ENCODE results near the gene TOM1L2.

Gene TOM1L2

DNA sequence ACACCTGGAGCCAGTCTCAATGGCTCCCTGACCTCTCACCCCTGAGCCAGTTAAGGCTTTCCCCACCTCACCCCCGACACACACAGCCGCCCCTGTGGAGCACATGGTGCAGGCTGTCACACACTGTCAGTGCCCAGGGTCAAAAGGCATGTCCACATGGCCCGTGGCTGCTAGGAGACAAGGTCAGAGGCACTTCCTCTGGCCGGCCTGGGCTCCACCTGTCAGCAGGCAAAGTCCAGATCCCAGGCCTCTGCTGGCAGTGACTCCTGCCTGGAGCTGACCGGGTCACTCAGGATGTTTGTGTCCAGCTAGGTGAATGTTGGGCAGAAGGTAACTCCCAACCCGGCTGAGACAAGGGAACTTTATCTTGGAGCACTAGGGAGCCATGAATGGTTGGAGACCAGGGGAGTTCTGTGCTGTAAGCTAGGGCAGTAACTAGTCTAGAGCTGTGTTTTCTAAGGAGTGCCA, 141.4 kb downstream of the TOM1L2 start:
- no peak for DNase-seq

GRCh38 chr17:17830269-17830567, 142.0 kb downstream of the TOM1L2 start:
- no peak for DNase-seq

GRCh38 chr17:17827826-17828621, 144.2 kb downstream of the TOM1L2 start:
- no peak for DNase-seq

GRCh38 chr17:17826942-17827785, 145.0 kb downstream of the TOM1L2 start:
- no peak for DNase-seq

- no peak for DNase-seq
Measured at GRCh38 chr17:17826342-17826713, 145.9 kb downstream of the TOM1L2 start.

GRCh38 chr17:17824783-17825614, 147.2 kb downstream of the TOM1L2 start:
- no peak for DNase-seq

GRCh38 chr17:17824119-17824782, 147.9 kb downstream of the TOM1L2 start:
- no peak for DNase-seq

DNA sequence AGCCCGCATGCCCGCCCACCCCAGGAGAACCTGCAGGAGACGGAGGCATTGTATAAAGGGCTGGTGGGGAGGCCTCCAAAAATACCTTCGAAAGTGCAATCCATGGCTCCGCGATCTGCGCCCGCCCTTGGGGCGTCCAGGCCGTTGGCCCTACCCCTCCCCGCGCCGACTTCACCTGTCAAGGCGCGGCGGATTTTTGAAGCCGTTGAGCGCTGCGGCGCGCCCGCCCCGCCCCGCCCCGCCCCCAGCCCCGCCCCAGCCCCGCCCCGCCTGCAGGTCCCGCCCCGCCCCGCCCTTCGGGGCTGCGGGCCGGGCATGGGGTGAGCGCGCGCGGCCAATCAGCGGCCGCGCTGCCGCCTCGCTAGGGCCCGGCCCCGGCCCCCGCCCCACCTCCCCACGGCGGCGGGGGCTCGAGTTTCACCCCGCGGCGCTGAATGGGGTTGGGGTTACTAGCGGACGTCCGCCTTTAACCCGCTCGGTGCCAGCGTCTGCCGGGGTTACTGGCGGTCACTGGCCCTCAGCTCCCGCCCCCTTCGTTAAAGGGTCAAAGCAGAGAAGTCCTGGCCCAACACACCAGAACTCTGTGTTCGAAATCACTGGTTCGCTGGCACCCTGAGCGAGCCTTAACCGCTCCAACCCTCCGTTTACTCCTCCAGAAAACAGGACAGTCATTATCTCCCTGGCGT, 148.6 kb downstream of the TOM1L2 start:
- peak; percentile 64 to 70 for DNase-seq

GRCh38 chr17:17822616-17823015, 149.6 kb downstream of the TOM1L2 start:
- DNase-seq = no peak

DNA sequence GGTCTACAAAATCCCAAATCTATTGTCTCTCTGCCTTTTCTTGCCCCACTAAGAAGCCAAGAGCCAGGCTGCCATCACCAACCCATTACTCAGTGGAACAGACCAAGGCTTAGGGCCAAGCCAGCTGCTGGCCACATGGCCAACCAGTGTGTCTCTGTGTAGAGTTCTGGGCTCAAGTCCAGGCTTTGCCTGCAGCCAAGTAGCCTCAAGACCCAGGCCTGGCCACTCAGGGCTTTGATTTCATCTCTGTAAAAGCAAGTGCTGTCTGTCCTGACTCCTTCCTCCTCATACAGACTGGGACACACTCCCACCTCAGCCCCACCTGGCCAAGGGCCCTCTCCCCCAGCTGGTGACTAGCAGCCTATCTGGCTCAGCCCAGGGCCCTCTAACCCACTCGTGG, 150.0 kb downstream of the TOM1L2 start:
- DNase-seq = no peak

DNA sequence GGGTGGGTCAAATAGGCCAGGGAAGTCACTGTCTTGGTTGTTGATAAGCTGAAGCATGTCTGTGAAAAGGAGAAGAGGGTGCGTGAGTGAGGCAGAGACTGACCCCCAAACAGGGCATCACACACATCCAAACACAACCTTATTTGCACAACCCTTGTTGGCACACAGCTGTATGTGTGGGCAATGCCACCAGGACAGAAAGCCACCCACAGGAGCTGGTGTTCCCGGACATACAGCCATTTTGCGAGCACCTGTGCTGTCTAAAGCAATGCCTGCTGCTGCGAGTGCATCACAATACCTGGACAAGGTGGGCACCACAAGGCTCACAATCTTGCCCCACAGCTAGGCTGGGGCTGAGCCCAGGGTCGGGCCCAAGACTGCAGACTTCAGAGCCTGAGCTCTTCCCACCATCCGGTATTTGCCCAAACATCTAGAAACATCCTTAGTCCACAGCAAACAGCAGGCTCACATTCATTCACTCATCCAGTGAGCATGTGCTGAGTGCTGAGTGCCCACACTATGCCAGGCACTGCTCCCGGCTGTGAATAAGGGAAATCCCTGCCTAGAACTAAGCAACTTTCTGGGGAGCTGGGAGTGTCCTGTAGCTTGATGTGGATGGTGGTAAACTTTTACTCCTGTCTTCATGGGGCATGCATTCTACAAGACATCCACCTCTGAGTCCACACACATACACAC, 151.6 kb downstream of the TOM1L2 start:
- DNase-seq = no peak

DNA sequence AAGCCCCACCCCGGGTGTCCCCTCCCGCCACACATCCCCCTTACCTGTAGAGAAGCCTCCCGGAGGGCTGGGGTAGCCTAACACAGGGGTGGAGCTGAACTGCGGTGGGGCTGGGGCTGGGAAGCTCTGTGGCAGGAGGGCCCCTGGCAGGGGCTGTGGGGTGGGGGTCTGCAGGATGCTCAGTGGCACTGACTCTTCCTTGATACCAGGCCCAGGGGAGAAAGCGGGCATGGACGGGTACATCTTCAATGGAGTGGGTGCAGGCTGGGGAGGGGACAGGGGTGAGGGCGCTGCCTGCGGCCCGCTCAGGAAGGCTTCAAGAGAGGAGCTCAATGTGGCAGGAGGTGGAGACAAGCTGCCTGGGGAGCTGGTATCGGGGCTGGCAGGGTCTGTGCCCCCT, 152.2 kb downstream of the TOM1L2 start:
- no peak for DNase-seq

GRCh38 chr17:17819561-17819995, 152.6 kb downstream of the TOM1L2 start:
- DNase-seq = peak; percentile 44 to 48

GRCh38 chr17:17819111-17819510, 153.1 kb downstream of the TOM1L2 start:
- no peak for DNase-seq

DNA sequence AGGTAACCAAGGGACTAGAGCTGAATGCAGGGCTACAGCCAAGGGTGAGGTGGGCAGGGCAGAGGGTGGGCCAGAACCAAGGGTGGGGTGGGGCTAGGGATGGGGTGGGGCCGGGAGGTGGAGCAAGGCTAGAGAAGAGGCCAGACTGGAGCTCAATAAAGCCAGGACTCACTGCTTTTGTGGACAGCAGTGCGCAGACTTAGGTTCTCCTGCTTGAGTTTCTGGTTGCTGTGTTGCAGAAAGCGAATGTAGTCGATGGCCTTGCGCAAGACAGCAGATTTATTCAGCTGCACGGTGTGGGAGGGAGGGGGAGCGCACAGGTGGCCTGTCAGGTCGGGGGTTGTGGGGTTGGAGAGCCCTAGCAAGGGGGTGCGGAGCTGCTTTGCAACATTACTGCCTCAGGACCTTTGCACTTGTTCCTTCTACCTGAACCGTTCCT, 154.1 kb downstream of the TOM1L2 start:
- no peak for DNase-seq

DNA sequence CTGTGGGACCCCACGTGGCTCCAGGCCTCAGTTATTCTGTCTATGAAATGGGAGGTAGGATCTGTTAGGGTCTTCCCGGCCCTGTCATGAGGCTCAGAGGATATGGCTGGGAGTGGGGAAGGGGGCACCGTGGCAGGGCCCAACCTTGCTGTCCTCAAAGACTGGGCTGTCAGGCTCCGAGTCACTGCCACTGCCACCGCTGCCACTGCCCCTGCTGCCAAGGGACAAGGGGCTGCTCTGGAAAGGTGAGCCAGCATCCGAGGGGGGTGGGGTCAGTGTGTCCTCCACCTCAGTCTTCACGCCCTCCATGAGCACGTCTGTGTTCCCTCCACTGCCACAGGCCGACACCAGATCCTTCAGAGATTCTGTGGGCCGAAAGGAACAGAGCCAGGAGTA, 154.7 kb downstream of the TOM1L2 start:
- no peak for DNase-seq

GRCh38 chr17:17816831-17817551, 155.2 kb downstream of the TOM1L2 start:
- DNase-seq = no peak

- DNase-seq = no peak
Measured at GRCh38 chr17:17816240-17816814, 155.9 kb downstream of the TOM1L2 start.

DNA sequence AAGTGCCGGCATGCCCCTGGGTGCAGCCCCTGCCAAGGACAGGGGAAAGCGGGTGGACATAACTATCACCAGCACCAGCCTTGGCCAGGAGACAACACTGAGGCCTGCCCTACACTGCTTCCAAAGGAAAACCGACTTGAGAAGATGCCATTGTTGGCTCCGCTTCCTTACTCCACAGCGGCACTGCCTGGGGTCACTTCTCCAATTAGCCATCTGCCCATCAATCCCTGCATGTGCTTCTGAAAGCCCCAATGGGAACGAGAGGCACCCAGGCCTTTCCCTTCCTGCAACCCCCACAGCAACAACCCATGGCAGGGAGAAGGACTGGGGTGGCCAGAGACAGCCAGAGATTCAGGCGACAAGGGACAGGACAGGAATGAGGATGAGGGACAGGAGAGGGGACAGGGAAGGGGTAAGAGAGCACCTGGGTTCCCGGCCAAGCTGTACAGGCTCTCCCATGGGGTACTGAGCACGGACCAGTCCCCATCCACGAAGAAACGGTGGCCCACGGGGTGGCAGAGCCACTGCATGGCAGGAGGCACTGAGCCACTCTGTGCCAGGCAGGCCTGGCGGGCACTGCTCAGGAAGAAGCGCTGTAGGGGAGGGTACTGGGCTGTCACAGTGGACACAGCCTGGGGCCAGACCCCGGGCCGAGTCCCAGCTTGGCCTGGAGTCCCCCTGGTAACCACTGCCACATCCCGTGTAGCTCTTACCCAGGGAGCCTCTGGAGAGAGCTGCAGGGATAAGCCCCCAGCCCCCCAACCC, 156.6 kb downstream of the TOM1L2 start:
- DNase-seq = no peak

GRCh38 chr17:17815062-17815406, 157.2 kb downstream of the TOM1L2 start:
- DNase-seq = no peak

All from activated CD4-positive, alpha-beta T cell treated with anti-CD3 and anti-CD28 coated beads for 4 hours (primary cell).